ENCODE results near the gene PLCB1.

PLCB1 gene

DNA sequence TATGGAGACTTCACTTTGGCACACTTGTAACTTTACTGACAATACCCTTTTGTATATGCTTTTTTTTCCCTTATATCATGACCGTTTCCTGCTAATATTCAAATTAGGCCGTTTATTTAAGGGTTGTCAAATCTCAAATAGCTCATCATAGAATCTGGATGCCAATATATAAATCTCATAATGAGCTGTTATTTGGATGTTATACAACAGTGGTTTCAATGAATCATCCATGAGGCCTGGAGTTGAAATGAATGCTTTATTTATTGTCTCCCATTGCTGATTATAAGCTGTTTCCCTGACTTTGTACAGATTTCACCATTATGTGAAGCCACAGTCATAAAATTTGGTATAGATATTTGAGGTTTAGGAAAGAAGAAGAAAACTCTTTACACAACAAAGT is 256.1 kb downstream of the PLCB1 start:
- H3K36me3 ChIP-seq (ENCODE audit: control insufficient read depth, insufficient read depth, low read length): no peaks in the 10 kb centered on the region
- H3K4me1 ChIP-seq (ENCODE audit: control insufficient read depth, insufficient read depth, low read length, poor library complexity, severe bottlenecking): peaks cover 4% of the 10 kb centered on the region
- no peaks in the 10 kb centered on the region for H3K9me3 ChIP-seq (ENCODE audit: control insufficient read depth, low read length)
- no CpG with 5 or more reads among the region's 2 CpGs for WGBS, 2 experiments (ENCODE audit: insufficient coverage in 2 of 2)
- H3K27ac ChIP-seq (ENCODE audit: low read depth, low read length, severe bottlenecking): no peak overlapping the region
- no peak overlapping the region for H3K4me3 ChIP-seq (ENCODE audit: extremely low read depth, insufficient read depth, low read length, poor library complexity, severe bottlenecking)

DNA sequence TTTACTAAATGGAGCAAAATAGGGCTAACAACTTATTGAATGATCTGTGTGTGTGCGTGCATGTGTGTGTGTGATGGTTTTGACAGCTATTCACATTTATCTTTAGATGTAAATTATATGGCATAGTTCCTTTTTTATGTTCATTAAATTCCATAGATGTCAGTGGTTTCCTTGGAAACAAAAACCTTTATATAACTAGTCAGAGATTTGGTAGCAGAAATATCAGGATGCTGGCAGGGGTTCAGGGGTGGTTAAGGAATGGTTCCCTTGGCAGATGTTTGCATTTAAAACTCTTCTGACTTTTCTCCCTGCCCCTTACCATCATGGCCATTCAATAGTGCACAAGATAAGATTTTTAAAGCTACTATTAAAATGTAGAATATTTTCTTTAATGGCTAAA is 256.6 kb downstream of the PLCB1 start:
- Histone ChIP-seq H3K36me3 (ENCODE audit: control insufficient read depth, insufficient read depth, low read length) (no peaks in the 10 kb centered on the region), H3K4me1 (ENCODE audit: control insufficient read depth, insufficient read depth, low read length, poor library complexity, severe bottlenecking) (peaks cover 4% of the 10 kb centered on the region), H3K27ac (ENCODE audit: low read depth, low read length, severe bottlenecking) (no peak overlapping the region), H3K9me3 (ENCODE audit: control insufficient read depth, low read length) (no peaks in the 10 kb centered on the region), H3K4me3 (ENCODE audit: extremely low read depth, insufficient read depth, low read length, poor library complexity, severe bottlenecking) (no peak overlapping the region)
- whole genome bisulfite sequencing, 2 experiments (ENCODE audit: insufficient coverage in 2 of 2): no CpG with 5 or more reads among the region's 1 CpG

DNA sequence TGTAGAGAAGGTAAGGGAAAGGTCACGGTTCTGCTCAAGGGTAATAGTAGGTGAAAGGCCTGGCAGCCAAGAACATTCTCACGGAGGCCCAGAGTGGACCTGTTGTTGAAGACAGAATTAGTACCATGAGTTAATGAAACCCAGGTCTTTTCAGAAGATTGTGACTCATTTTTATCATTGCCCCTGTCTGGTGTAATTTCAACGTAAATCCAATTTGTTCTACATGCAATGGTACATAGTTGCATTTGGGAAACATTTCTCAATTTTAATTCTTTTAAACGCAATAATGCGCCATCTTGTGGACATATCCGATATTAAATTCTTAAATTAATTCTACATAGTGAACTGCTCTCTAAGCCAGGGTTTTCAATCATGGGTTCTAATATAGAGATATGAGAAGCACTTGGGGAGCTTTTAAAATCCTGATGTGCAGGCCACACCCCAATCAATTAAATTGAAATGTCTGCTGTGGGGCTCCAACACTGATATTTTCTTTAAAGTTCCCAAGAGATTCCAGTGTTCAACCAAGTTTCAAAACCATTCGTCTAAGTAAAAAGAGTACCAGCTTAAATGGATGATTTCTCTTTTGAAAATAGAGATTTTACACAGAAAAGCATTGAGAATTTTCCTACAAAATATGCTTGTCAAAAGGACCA is 257.4 kb downstream of the PLCB1 start:
- H3K27ac ChIP-seq (ENCODE audit: low read depth, low read length, severe bottlenecking): no peak overlapping the region
- H3K36me3 ChIP-seq (ENCODE audit: control insufficient read depth, insufficient read depth, low read length): no peaks in the 10 kb centered on the region
- peaks cover 4% of the 10 kb centered on the region for H3K4me1 ChIP-seq (ENCODE audit: control insufficient read depth, insufficient read depth, low read length, poor library complexity, severe bottlenecking)
- no peak overlapping the region for H3K4me3 ChIP-seq (ENCODE audit: extremely low read depth, insufficient read depth, low read length, poor library complexity, severe bottlenecking)
- 92 to 100% methylated on average over 1 to 2 of the region's 7 CpGs for WGBS, 2 experiments (ENCODE audit: insufficient coverage in 2 of 2)
- no peaks in the 10 kb centered on the region for H3K9me3 ChIP-seq (ENCODE audit: control insufficient read depth, low read length)

DNA sequence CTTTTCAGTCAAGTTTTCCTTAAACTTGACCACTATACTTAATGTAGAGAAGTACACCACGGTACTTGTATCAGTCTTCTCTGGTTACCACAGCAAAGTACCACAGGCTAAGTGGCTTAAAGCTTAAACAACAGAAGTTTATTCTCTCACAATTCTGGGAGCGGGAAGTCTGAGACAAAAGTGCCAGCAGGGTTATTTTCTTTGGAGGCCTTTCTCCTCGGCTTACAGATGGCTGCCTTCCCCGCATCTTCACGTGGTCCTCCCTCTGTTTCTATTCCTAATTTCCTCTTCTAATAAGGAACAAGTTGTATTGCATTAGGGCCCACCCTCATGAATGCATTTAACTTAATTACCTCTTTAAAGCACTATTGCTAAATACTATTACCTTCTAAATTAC is 258.0 kb downstream of the PLCB1 start:
- Histone ChIP-seq H3K4me1 (ENCODE audit: control insufficient read depth, insufficient read depth, low read length, poor library complexity, severe bottlenecking) (peaks cover 3% of the 10 kb centered on the region), H3K27ac (ENCODE audit: low read depth, low read length, severe bottlenecking) (no peak overlapping the region), H3K4me3 (ENCODE audit: extremely low read depth, insufficient read depth, low read length, poor library complexity, severe bottlenecking) (no peak overlapping the region), H3K36me3 (ENCODE audit: control insufficient read depth, insufficient read depth, low read length) (no peaks in the 10 kb centered on the region), H3K9me3 (ENCODE audit: control insufficient read depth, low read length) (no peaks in the 10 kb centered on the region)
- 85 to 86% methylated on average over 3 to 5 of the region's 5 CpGs for WGBS, 2 experiments (ENCODE audit: insufficient coverage in 2 of 2)

DNA sequence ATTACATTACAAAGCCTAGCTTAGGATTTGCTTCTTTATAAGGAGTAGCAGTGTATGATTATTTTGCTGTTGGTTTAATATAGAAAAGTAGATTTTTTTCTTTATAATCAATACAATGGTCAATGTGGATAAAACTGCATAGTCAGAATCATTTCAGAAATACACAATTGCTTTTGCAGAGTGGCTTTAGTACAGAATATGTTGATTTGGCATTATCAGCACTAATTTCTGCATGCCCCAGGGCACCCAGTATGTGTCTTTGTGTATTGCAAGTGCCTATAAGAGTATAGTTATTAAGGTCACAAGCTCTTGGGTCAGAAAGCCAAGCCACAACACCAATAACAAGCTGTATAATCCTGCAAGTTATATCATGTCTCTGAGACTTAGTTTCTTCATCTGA is 258.4 kb downstream of the PLCB1 start:
- no peak overlapping the region for H3K4me3 ChIP-seq (ENCODE audit: extremely low read depth, insufficient read depth, low read length, poor library complexity, severe bottlenecking)
- no peaks in the 10 kb centered on the region for H3K9me3 ChIP-seq (ENCODE audit: control insufficient read depth, low read length)
- H3K4me1 ChIP-seq (ENCODE audit: control insufficient read depth, insufficient read depth, low read length, poor library complexity, severe bottlenecking): no peaks in the 10 kb centered on the region
- H3K27ac ChIP-seq (ENCODE audit: low read depth, low read length, severe bottlenecking): no peak overlapping the region
- H3K36me3 ChIP-seq (ENCODE audit: control insufficient read depth, insufficient read depth, low read length): no peaks in the 10 kb centered on the region

DNA sequence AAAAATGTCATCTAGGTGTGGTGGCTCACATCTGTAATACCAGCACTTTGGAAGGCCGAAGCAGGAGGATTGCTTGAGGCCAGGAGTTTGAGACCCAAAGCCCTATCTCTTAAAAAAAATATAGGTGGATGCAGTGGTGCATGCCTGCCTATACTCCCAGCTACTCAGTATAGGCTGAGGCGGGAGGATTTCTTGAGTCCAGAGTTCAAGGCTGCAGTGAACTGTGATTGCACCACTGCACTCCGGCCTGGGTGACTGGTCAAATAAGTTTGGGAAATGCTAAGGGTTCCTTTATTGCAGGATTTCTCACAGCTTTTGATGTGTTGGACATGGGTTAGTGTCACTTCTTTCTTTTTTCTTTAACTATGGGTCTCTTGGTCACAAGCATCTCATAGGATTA is 261.3 kb downstream of the PLCB1 start:
- WGBS, 2 experiments (ENCODE audit: insufficient coverage in 2 of 2): no CpG with 5 or more reads among the region's 3 CpGs
- H3K4me1 ChIP-seq (ENCODE audit: control insufficient read depth, insufficient read depth, low read length, poor library complexity, severe bottlenecking): no peaks in the 10 kb centered on the region
- H3K27ac ChIP-seq (ENCODE audit: low read depth, low read length, severe bottlenecking): no peak overlapping the region
- no peaks in the 10 kb centered on the region for H3K9me3 ChIP-seq (ENCODE audit: control insufficient read depth, low read length)
- H3K36me3 ChIP-seq (ENCODE audit: control insufficient read depth, insufficient read depth, low read length): no peaks in the 10 kb centered on the region
- no peak overlapping the region for H3K4me3 ChIP-seq (ENCODE audit: extremely low read depth, insufficient read depth, low read length, poor library complexity, severe bottlenecking)

DNA sequence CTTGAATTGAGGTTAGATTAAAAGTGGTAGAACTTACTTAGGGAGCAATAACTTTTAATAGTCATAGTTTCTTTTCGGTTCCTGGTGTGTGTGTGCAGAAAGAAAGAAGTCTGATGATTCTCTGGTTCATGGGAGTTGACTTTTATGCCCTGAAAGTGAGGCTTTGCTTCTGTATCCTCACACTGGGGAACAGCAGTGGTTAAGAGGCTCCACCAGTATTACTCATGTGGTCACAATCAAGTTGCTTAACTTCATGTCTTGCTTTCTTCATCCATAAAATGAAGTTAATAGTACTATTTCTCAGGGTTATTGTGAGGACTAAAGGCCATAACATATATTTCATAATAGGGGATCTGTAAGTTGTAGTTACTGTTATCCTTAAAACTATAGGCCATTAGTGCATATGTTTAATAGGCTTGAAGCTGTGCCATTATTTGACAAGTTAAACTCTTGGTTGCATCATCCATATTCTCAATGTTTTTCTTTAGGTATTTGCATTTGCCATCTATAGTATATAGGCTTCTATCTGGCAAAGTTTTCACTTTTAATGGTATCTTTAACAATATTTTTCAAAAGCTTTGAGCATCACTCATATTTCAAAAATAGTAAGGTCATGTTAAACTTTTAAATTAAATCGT is 262.4 kb downstream of the PLCB1 start:
- Histone ChIP-seq H3K27ac (ENCODE audit: low read depth, low read length, severe bottlenecking) (no peak overlapping the region), H3K9me3 (ENCODE audit: control insufficient read depth, low read length) (no peaks in the 10 kb centered on the region), H3K36me3 (ENCODE audit: control insufficient read depth, insufficient read depth, low read length) (no peaks in the 10 kb centered on the region), H3K4me3 (ENCODE audit: extremely low read depth, insufficient read depth, low read length, poor library complexity, severe bottlenecking) (no peak overlapping the region), H3K4me1 (ENCODE audit: control insufficient read depth, insufficient read depth, low read length, poor library complexity, severe bottlenecking) (no peaks in the 10 kb centered on the region)
- 88 to 100% methylated on average over 1 of the region's 2 CpGs for WGBS, 2 experiments (ENCODE audit: insufficient coverage in 2 of 2)

DNA sequence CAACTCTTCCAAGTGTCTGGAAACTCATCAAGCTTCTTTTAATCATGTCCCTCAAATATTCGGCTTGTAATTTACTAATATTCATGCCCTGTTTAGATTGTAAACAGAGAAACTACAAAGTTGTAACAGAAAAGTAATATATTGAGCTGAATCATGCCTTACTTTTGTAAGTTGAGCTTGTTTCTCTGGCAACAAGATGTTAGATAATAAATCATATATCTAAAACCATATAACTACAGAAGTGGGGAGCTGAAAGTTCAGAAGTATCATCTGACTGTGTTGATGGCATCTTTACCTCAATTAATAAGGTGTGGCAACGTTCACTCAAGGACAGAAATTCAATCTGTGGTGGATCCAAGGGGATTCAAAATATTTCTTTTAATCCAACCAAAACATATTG is 263.9 kb downstream of the PLCB1 start:
- no peaks in the 10 kb centered on the region for H3K9me3 ChIP-seq (ENCODE audit: control insufficient read depth, low read length)
- H3K36me3 ChIP-seq (ENCODE audit: control insufficient read depth, insufficient read depth, low read length): no peaks in the 10 kb centered on the region
- no peak overlapping the region for H3K27ac ChIP-seq (ENCODE audit: low read depth, low read length, severe bottlenecking)
- H3K4me1 ChIP-seq (ENCODE audit: control insufficient read depth, insufficient read depth, low read length, poor library complexity, severe bottlenecking): no peaks in the 10 kb centered on the region
- WGBS, 2 experiments (ENCODE audit: insufficient coverage in 2 of 2): no CpG with 5 or more reads among the region's 2 CpGs
- H3K4me3 ChIP-seq (ENCODE audit: extremely low read depth, insufficient read depth, low read length, poor library complexity, severe bottlenecking): no peak overlapping the region

DNA sequence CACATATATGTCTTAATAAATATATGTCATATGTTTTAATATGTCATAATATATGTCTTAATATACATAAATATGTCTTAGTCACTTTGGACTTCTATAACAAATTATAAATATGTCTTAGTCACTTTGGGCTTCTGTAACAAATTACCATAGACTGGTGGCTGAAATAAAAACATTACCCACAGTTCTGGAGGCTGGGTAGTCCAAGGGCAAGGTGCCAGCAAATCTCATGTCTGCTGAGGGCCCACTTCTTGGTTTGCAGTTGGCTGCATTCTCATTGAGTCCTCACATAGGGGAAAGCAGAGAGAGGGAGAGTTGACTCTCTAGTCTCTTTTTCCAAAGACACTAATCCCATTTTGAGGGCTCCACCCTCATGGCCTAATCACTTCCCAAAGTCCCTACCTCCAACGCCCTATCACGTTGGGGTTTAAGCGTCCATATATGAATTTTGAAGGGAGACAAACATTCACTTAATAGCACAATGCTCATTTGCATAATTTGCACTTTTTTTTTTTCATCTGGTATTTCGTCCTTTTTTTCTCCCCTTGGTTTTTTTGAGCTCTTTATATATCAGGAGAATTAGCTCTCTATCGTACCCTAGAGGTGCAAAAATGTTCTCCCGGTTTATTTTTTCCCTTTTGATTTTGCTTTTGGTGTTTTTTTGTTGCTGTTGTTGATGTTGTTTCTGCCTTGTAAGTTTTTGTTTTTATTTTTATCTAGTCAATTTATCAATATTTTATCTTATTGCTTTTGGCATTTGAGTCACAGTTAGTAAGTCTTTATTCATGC is 266.4 kb downstream of the PLCB1 start:
- WGBS, 2 experiments (ENCODE audit: insufficient coverage in 2 of 2): 82 to 90% methylated on average over 3 of the region's 6 CpGs
- Histone ChIP-seq H3K4me3 (ENCODE audit: extremely low read depth, insufficient read depth, low read length, poor library complexity, severe bottlenecking) (no peak overlapping the region), H3K9me3 (ENCODE audit: control insufficient read depth, low read length) (no peaks in the 10 kb centered on the region), H3K36me3 (ENCODE audit: control insufficient read depth, insufficient read depth, low read length) (no peaks in the 10 kb centered on the region), H3K27ac (ENCODE audit: low read depth, low read length, severe bottlenecking) (no peak overlapping the region), H3K4me1 (ENCODE audit: control insufficient read depth, insufficient read depth, low read length, poor library complexity, severe bottlenecking) (no peaks in the 10 kb centered on the region)

DNA sequence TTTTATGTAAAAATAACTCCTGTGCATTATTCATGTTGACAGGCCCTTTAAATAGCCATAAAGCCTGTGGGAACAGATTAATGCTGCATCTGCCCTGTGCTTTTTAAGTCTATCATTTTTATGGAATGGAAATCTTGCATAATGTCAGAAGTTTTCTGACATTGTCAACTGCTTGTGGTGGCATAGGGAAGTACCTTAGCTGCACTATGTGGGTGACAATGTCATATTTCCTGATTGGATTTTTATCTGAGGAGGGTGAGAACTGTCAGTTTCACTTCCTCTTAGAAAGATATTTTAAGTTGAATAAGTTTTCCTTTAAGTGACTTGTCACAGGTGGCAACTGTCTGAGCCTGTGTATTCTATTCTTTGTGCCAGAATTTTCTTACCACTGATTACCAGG is 267.9 kb downstream of the PLCB1 start:
- H3K27ac ChIP-seq (ENCODE audit: low read depth, low read length, severe bottlenecking): no peak overlapping the region
- H3K9me3 ChIP-seq (ENCODE audit: control insufficient read depth, low read length): no peaks in the 10 kb centered on the region
- no peak overlapping the region for H3K4me3 ChIP-seq (ENCODE audit: extremely low read depth, insufficient read depth, low read length, poor library complexity, severe bottlenecking)
- H3K36me3 ChIP-seq (ENCODE audit: control insufficient read depth, insufficient read depth, low read length): no peaks in the 10 kb centered on the region
- no peaks in the 10 kb centered on the region for H3K4me1 ChIP-seq (ENCODE audit: control insufficient read depth, insufficient read depth, low read length, poor library complexity, severe bottlenecking)

DNA sequence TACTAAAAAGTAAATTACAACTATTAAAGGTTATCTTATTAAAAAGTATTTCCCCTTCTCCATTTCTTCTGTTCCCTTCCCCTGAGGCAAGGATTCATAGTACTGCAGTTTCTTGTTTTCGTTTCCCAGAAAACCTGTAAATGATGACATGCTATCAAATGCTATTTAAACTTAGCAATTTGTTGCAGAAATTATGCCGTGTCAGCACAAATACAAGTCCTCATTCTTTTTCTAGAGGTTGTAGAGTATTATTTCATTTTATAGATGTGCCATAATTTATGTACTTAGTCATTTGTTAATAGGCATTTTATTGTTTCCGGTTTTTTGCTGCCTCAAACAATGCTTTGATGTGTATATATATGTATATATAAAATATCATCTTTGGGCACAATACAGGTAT is 268.4 kb downstream of the PLCB1 start:
- H3K4me1 ChIP-seq (ENCODE audit: control insufficient read depth, insufficient read depth, low read length, poor library complexity, severe bottlenecking): no peaks in the 10 kb centered on the region
- H3K9me3 ChIP-seq (ENCODE audit: control insufficient read depth, low read length): no peaks in the 10 kb centered on the region
- no CpG with 5 or more reads among the region's 3 CpGs for WGBS, 2 experiments (ENCODE audit: insufficient coverage in 2 of 2)
- no peaks in the 10 kb centered on the region for H3K36me3 ChIP-seq (ENCODE audit: control insufficient read depth, insufficient read depth, low read length)
- H3K27ac ChIP-seq (ENCODE audit: low read depth, low read length, severe bottlenecking): no peak overlapping the region
- no peak overlapping the region for H3K4me3 ChIP-seq (ENCODE audit: extremely low read depth, insufficient read depth, low read length, poor library complexity, severe bottlenecking)
